ENCODE measurements around the gene ZBTB7A. TPM values are rescaled to one million over a fixed set of nuclear protein-coding genes. Genes with fewer than 3 reads are reported as not detected.

Gene ZBTB7A
- total RNA-seq, 1 donor from 2014 or later, result 30.6 TPM

DNA sequence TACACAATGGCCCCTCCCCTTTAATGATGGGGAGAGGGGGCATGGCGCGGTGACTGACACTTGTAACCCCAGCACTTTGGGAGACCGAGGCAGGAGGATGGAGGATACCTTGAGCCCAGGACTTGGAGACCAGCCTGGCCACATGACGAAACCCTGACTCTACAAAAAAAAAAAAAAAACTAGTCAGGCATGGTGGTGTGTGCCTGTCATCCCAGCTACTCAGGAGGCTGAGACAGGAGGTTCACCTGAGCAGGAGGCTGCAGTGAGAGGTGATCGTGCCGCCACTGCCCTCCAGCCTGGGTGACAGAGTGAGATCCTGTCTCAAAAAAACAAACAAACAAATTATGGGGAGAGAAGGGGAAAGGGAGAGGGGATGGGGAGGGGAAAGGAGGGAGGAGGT, 13.8 kb upstream of the ZBTB7A start:
- no peaks in the 10 kb centered on the region for H3K36me3 ChIP-seq
- H3K27ac ChIP-seq (replicated peaks), result no peak overlapping the region
- H3K4me1 ChIP-seq, result peaks cover 33% of the 10 kb centered on the region
- H3K27me3 ChIP-seq (ENCODE audit: low read depth), result no peaks in the 10 kb centered on the region
- TF ChIP-seq, protein P1, sequence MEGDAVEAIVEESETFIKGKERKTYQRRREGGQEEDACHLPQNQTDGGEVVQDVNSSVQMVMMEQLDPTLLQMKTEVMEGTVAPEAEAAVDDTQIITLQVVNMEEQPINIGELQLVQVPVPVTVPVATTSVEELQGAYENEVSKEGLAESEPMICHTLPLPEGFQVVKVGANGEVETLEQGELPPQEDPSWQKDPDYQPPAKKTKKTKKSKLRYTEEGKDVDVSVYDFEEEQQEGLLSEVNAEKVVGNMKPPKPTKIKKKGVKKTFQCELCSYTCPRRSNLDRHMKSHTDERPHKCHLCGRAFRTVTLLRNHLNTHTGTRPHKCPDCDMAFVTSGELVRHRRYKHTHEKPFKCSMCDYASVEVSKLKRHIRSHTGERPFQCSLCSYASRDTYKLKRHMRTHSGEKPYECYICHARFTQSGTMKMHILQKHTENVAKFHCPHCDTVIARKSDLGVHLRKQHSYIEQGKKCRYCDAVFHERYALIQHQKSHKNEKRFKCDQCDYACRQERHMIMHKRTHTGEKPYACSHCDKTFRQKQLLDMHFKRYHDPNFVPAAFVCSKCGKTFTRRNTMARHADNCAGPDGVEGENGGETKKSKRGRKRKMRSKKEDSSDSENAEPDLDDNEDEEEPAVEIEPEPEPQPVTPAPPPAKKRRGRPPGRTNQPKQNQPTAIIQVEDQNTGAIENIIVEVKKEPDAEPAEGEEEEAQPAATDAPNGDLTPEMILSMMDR (IDR thresholded peaks at IDR 0.05; ENCODE audit: borderline replicate concordance), result no peak
- no peaks in the 10 kb centered on the region for H3K9me3 ChIP-seq (replicated peaks)
- DNase-seq, result no peak
- H3K4me3 ChIP-seq, result no peak overlapping the region
- intact Hi-C loops (cut with micrococcal nuclease), result no loop called here

DNA sequence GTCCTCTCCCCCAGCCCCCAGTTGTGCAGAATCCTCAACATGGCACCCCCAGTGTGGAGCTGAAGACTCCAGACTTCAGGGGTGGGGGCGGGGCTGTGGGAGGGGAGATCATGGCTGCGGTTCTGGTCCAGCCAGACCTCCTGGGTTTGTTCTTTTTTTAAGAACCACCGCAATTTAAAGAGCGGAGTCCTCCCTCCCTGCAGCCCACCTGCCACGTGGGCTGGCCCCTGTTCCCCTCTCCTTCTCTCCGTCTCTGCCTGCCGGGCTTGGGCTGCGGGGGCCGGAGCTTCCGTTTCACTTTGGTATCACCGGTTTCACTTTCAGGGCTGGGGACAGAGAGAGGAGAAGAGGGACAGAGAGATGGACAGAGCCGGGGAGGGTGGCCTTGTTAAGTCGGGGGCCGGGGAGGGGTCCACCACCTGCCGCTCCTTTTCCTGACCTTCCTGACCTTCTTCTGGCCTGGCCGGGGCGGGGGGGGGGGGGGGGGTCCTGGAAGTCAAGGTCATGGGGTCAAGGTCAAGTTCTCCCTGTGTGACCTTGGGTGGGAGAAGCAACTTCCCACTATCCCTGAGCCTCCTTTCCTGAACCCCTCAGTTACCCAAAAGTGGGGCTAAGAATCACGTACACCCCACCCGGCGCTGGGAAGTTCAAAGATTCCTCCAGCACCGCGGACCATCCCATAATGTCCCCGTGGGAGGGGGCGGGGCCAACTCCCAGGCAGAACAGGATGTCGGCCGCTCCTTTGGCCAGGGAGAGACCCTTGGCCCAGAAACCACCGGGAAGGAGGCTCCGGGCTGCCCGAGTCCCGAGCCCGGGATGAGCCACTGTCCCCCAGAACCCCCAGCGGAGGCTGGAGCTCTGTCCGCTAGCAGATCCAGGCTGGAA, 11.3 kb upstream of the ZBTB7A start:
- TF ChIP-seq, protein P1 (IDR thresholded peaks at IDR 0.05; ENCODE audit: borderline replicate concordance), result no peak
- H3K27me3 ChIP-seq (ENCODE audit: low read depth), result no peaks in the 10 kb centered on the region
- peak; percentile 87 for DNase-seq
- no peaks in the 10 kb centered on the region for H3K36me3 ChIP-seq
- H3K4me1 ChIP-seq, result peaks cover 21% of the 10 kb centered on the region
- no peaks in the 10 kb centered on the region for H3K9me3 ChIP-seq (replicated peaks)
- H3K4me3 ChIP-seq, result peak overlapping the region; percentile 61
- intact Hi-C loops (cut with micrococcal nuclease), result no loop called here
- H3K27ac ChIP-seq (replicated peaks), result peak overlapping the region; percentile 87

DNA sequence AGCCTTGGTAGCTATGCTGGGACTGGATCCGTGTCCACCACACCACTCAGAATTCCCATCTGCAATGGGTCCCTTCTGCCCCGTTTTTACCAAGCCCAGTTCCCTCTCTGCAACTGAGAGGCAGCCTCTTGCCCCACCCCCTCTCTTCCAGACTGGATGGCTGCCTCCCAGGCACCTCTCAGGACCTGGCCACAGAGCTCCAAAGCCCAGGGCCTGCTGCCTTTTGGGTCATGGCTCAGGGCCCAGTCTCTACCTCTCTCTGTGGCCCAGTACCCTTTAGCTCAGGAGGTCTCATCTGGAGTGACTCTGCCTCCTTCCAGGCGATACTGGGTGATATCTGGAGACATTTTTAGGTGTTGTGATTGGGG, 10.3 kb upstream of the ZBTB7A start:
- H3K27me3 ChIP-seq (ENCODE audit: low read depth), result no peaks in the 10 kb centered on the region
- peaks cover 21% of the 10 kb centered on the region for H3K4me1 ChIP-seq
- no peak for DNase-seq
- H3K36me3 ChIP-seq, result no peaks in the 10 kb centered on the region
- intact Hi-C loops (cut with micrococcal nuclease), result no loop called here
- H3K9me3 ChIP-seq (replicated peaks), result no peaks in the 10 kb centered on the region
- peak overlapping the region; percentile 87 for H3K27ac ChIP-seq (replicated peaks)
- TF ChIP-seq, protein P1 (IDR thresholded peaks at IDR 0.05; ENCODE audit: borderline replicate concordance), result no peak
- no peak overlapping the region for H3K4me3 ChIP-seq

DNA sequence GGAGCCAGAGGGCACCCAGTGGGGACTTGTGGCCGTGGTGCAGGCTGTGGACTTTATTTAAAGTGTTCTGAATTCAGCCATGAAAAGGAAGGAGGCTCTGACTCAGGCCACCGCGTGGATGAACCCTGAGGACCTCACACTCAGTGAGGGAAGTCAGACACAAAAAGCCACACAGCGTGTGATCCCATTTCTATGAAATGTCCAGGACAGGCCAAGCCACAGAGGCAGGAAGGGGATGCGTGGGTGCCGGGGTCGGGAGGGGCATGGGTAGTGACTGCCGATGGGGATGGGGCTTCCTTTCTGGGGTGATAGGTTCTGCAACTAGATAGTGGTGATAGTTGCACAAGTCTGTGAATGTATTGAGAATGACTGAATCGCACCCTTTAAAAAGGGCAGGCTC, 8.7 kb upstream of the ZBTB7A start:
- TF ChIP-seq, protein P1 (IDR thresholded peaks at IDR 0.05; ENCODE audit: borderline replicate concordance), result no peak
- Histone ChIP-seq H3K36me3 (no peaks in the 10 kb centered on the region), H3K4me3 (no peak overlapping the region), H3K27ac (replicated peaks) (no peak overlapping the region), H3K4me1 (peaks cover 21% of the 10 kb centered on the region), H3K9me3 (replicated peaks) (no peaks in the 10 kb centered on the region), H3K27me3 (ENCODE audit: low read depth) (no peaks in the 10 kb centered on the region)
- DNase-seq, result no peak
- intact Hi-C loops (cut with micrococcal nuclease), result no loop called here

DNA sequence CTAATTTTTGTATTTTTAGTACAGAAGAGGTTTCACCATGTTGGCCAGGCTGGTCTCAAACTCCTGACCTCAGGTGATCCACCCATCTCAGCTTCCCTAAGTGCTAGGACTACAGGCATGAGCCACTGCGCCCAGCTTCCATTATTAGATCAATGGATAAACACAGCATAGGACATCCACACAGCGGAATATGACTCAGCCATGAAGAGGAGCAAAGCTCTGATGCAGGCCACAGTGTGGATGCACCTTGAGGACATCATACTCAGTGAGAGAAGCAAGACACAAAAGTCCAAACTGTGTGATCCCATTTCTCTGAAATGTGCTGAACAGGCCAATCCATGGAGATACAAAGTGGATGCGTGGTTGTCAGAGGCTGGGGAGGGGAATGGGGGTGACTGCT, 4.9 kb upstream of the ZBTB7A start:
- H3K36me3 ChIP-seq, result no peaks in the 10 kb centered on the region
- no peaks in the 10 kb centered on the region for H3K27me3 ChIP-seq (ENCODE audit: low read depth)
- peaks cover 15% of the 10 kb centered on the region for H3K4me1 ChIP-seq
- no peak overlapping the region for H3K4me3 ChIP-seq
- no peak for DNase-seq
- no peak overlapping the region for H3K27ac ChIP-seq (replicated peaks)
- intact Hi-C loops (cut with micrococcal nuclease), result no loop called here
- TF ChIP-seq, protein P1 (IDR thresholded peaks at IDR 0.05; ENCODE audit: borderline replicate concordance), result no peak
- no peaks in the 10 kb centered on the region for H3K9me3 ChIP-seq (replicated peaks)

Data from left ventricle myocardium inferior (tissue), 1 donor.